NB4 (cell line): ENCODE measurements around the gene SKAP2.

Experiments
- DNase-seq: peaks from one replicate; pipeline ENCODE4 v3.0.0; 2010; ENCODE audit warnings: low read depth
- H3K4me3 ChIP-seq: one replicate; pipeline ENCODE4 v1.5.1; 2011; ENCODE audit warnings: mild to moderate bottlenecking, low read depth, low read length, moderate library complexity
- CTCF ChIP-seq: IDR thresholded peaks from one replicate; pipeline ENCODE4 v1.5.1; 2012; ENCODE audit warnings: low read depth, low read length
- MAX ChIP-seq: IDR thresholded peaks from 2 replicates; pipeline ENCODE4 v1.6.1; 2011; ENCODE audit warnings: low read depth, low read length
- MYC ChIP-seq: IDR thresholded peaks from 2 replicates; pipeline ENCODE4 v1.6.1; 2011; ENCODE audit warnings: low read depth, low read length
- POLR2A ChIP-seq: IDR thresholded peaks from 2 replicates; pipeline ENCODE4 v1.6.1; 2011; ENCODE audit warnings: mild to moderate bottlenecking; ENCODE audit not compliant: insufficient read length; ENCODE audit errors: extremely low read depth

SKAP2 gene

GRCh38 chr7:26899519-26899918 lies 35.1 kb upstream of the SKAP2 start:
- no peak overlapping the region for H3K4me3 ChIP-seq
- no peak for DNase-seq
- TF ChIP-seq MYC (no peak), MAX (no peak), POLR2A (no peak), CTCF (no peak)

- peak; percentile 23 for DNase-seq
- TF ChIP-seq POLR2A: no peak
- no peak for TF ChIP-seq CTCF
- TF ChIP-seq MAX: no peak
- TF ChIP-seq MYC: no peak
- no peak overlapping the region for H3K4me3 ChIP-seq
Measured at GRCh38 chr7:26898891-26899290, 34.5 kb upstream of the SKAP2 start.

GRCh38 chr7:26897928-26898327 lies 33.5 kb upstream of the SKAP2 start:
- DNase-seq: no peak
- no peak for TF ChIP-seq CTCF
- TF ChIP-seq POLR2A: no peak
- no peak for TF ChIP-seq MYC
- TF ChIP-seq MAX: no peak
- H3K4me3 ChIP-seq: no peak overlapping the region

GRCh38 chr7:26891400-26892350 lies 27.3 kb upstream of the SKAP2 start:
- TF ChIP-seq CTCF (no peak), MYC (no peak), MAX (no peak), POLR2A (no peak)
- H3K4me3 ChIP-seq: no peak overlapping the region
- DNase-seq: no peak

- no peak for TF ChIP-seq CTCF
- TF ChIP-seq MAX: no peak
- no peak for TF ChIP-seq POLR2A
- no peak for DNase-seq
- H3K4me3 ChIP-seq: no peak overlapping the region
Measured at GRCh38 chr7:26880852-26881251, 16.5 kb upstream of the SKAP2 start.
